Neuronal stem cell (in vitro differentiated cells): ENCODE data around the gene NIPAL4.

Source experiments
- DNase-seq: peaks from one replicate; pipeline ENCODE4 v3.0.0-alpha.2; 2013; ENCODE audit warnings: low spot score
- H2AFZ ChIP-seq: one replicate; pipeline ENCODE4 v1.6.1; 2013; ENCODE audit warnings: mild to moderate bottlenecking, low read length, inconsistent platforms
- H2AK5ac ChIP-seq: 2 replicates; pipeline ENCODE4 v1.6.1; 2013; ENCODE audit warnings: low read depth, mild to moderate bottlenecking, inconsistent platforms, low read length, moderate library complexity, mixed read lengths
- H2BK120ac ChIP-seq: 2 replicates; pipeline ENCODE4 v1.6.1; 2013; ENCODE audit warnings: low read depth, mild to moderate bottlenecking, inconsistent platforms, low read length, moderate library complexity, mixed read lengths
- H2BK12ac ChIP-seq: one replicate; pipeline ENCODE4 v1.6.1; 2013; ENCODE audit warnings: low read length, inconsistent platforms
- H2BK15ac ChIP-seq: 2 replicates; pipeline ENCODE4 v1.6.1; 2013; ENCODE audit warnings: mild to moderate bottlenecking, low read length, inconsistent platforms, mixed read lengths
- H2BK5ac ChIP-seq: one replicate; pipeline ENCODE4 v1.6.1; 2013; ENCODE audit warnings: inconsistent platforms, mild to moderate bottlenecking, low read length, moderate library complexity
- H3K14ac ChIP-seq: one replicate; pipeline ENCODE4 v1.6.1; 2013; ENCODE audit warnings: low read length, inconsistent platforms
- H3K18ac ChIP-seq: 2 replicates; pipeline ENCODE4 v1.6.1; 2013; ENCODE audit warnings: low read length, inconsistent platforms
- H3K23ac ChIP-seq: 2 replicates; pipeline ENCODE4 v1.6.1; 2013; ENCODE audit warnings: low read depth, mild to moderate bottlenecking, mixed read lengths, low read length, inconsistent platforms; ENCODE audit not compliant: poor library complexity
- H3K27ac ChIP-seq: replicated peaks from 3 replicates; pipeline ENCODE4 v1.5.1; 2013; ENCODE audit warnings: low read length, inconsistent platforms
- H3K27me3 ChIP-seq, 3 experiments: 2 replicates each; pipeline ENCODE4 v1.6.1; 2013; ENCODE audit warnings: low read length in 3 of 3, mild to moderate bottlenecking in 2 of 3, inconsistent platforms in 1 of 3, low read depth in 1 of 3, mixed read lengths in 1 of 3, moderate library complexity in 1 of 3; ENCODE audit not compliant: control insufficient read depth in 3 of 3, insufficient read depth in 3 of 3
- H3K36me3 ChIP-seq, 2 donors: replicated peaks in 1 of 2; 2 replicates each; pipeline ENCODE4 v1.6.1; 2013; ENCODE audit warnings: low read length in 2 of 2; ENCODE audit not compliant: control insufficient read depth in 2 of 2, insufficient read depth in 2 of 2
- H3K4ac ChIP-seq: 2 replicates; pipeline ENCODE4 v1.6.1; 2013; ENCODE audit warnings: inconsistent platforms, mild to moderate bottlenecking, low read length, moderate library complexity
- H3K4me1 ChIP-seq, 2 donors: 1 replicate in 1 of 2; 2 replicates in 1 of 2; pipeline ENCODE4 v1.6.1; 2013; ENCODE audit warnings: low read length in 2 of 2, low read depth in 1 of 2; ENCODE audit not compliant: control insufficient read depth in 2 of 2, insufficient read depth in 1 of 2
- H3K4me2 ChIP-seq: one replicate; pipeline ENCODE4 v1.6.1; 2013; ENCODE audit warnings: mild to moderate bottlenecking, low read length, inconsistent platforms; ENCODE audit not compliant: insufficient read depth, poor library complexity, severe bottlenecking
- H3K4me3 ChIP-seq, 2 donors: 2 replicates each; pipeline ENCODE4 v1.5.1; 2013; ENCODE audit warnings: low read length in 2 of 2, mild to moderate bottlenecking in 2 of 2, inconsistent platforms in 1 of 2, moderate library complexity in 1 of 2
- H3K79me1 ChIP-seq: one replicate; pipeline ENCODE4 v1.6.1; 2013; ENCODE audit warnings: low read depth, mild to moderate bottlenecking, inconsistent platforms, low read length, moderate library complexity
- H3K9ac ChIP-seq: one replicate; pipeline ENCODE4 v1.6.1; 2013; ENCODE audit warnings: mild to moderate bottlenecking, low read depth, low read length, inconsistent platforms; ENCODE audit not compliant: poor library complexity
- H3K9me3 ChIP-seq, 2 donors: replicated peaks in 1 of 2; 2 replicates each; pipeline versions ENCODE3 to v1.6.1; 2013; ENCODE audit warnings: low read length in 2 of 2, mild to moderate bottlenecking in 2 of 2, inconsistent platforms in 1 of 2, low read depth in 1 of 2, mixed read lengths in 1 of 2, moderate library complexity in 1 of 2; ENCODE audit not compliant: control insufficient read depth in 2 of 2, insufficient read depth in 1 of 2
- H4K8ac ChIP-seq: one replicate; pipeline ENCODE4 v1.6.1; 2013; ENCODE audit warnings: low read depth, mild to moderate bottlenecking, inconsistent platforms, low read length, moderate library complexity
- H4K91ac ChIP-seq: one replicate; pipeline ENCODE4 v1.6.1; 2013; ENCODE audit warnings: low read length, low read depth, mild to moderate bottlenecking, inconsistent platforms; ENCODE audit not compliant: poor library complexity
- WGBS, 2 donors: extraction: QIAGEN DNeasy Blood & Tissue Kit; methylation state at CpG; one replicate each; pipeline ENCODE4 v1.1.7; 2013; ENCODE audit warnings: missing lambda C conversion rate in 2 of 2, mixed read lengths in 1 of 2; ENCODE audit not compliant: insufficient read length in 2 of 2, insufficient replicate concordance in 1 of 2; ENCODE audit errors: extremely low coverage in 2 of 2; 5-methylcytosine and 5-hydroxymethylcytosine counted together

NIPAL4 gene

GRCh38 chr5:157450024-157450423 is 10.0 kb upstream of the NIPAL4 start:
- no peak overlapping the region for H2AFZ ChIP-seq
- no peak overlapping the region for H2BK12ac ChIP-seq
- no peak overlapping the region for H4K91ac ChIP-seq
- no peak overlapping the region for H4K8ac ChIP-seq
- H2AK5ac ChIP-seq, result no peak overlapping the region
- H3K14ac ChIP-seq, result no peak overlapping the region
- no peak overlapping the region for H3K4me3 ChIP-seq
- H3K4ac ChIP-seq, result no peak overlapping the region
- no peak overlapping the region for H3K18ac ChIP-seq
- H2BK120ac ChIP-seq, result no peak overlapping the region
- peaks cover 0 to 13% (median 0%) of the 10 kb centered on the region in 3 experiments for H3K27me3 ChIP-seq
- no peak overlapping the region for H3K23ac ChIP-seq
- WGBS, 2 donors, result no CpG with 5 or more reads among the region's 3 CpGs
- no peak overlapping the region for H3K4me2 ChIP-seq
- H3K4me1 ChIP-seq, result no peaks in the 10 kb centered on the region
- no peak for DNase-seq
- no peaks in the 10 kb centered on the region for H3K36me3 ChIP-seq
- no peak overlapping the region for H2BK5ac ChIP-seq
- no peaks in the 10 kb centered on the region for H3K79me1 ChIP-seq
- no peak overlapping the region for H3K9ac ChIP-seq
- H3K9me3 ChIP-seq, result no peaks in the 10 kb centered on the region
- no peak overlapping the region for H2BK15ac ChIP-seq
- H3K27ac ChIP-seq, result no peak overlapping the region

GRCh38 chr5:157451806-157452205 is 8.2 kb upstream of the NIPAL4 start:
- no peak for DNase-seq
- no peak overlapping the region for H3K23ac ChIP-seq
- H3K4ac ChIP-seq, result no peak overlapping the region
- H2AFZ ChIP-seq, result no peak overlapping the region
- H3K4me1 ChIP-seq, result peaks cover 3 to 4% of the 10 kb centered on the region in 2 donors
- no peak overlapping the region for H3K27ac ChIP-seq
- no peak overlapping the region for H3K18ac ChIP-seq
- no peak overlapping the region for H2BK15ac ChIP-seq
- no peak overlapping the region for H4K91ac ChIP-seq
- H3K36me3 ChIP-seq, result no peaks in the 10 kb centered on the region
- no peaks in the 10 kb centered on the region for H3K79me1 ChIP-seq
- no peak overlapping the region for H2AK5ac ChIP-seq
- no peak overlapping the region for H3K4me3 ChIP-seq
- WGBS, 2 donors, result no CpG with 5 or more reads among the region's 3 CpGs
- H4K8ac ChIP-seq, result no peak overlapping the region
- H3K4me2 ChIP-seq, result no peak overlapping the region
- H3K14ac ChIP-seq, result no peak overlapping the region
- no peak overlapping the region for H3K9ac ChIP-seq
- no peaks in the 10 kb centered on the region for H3K9me3 ChIP-seq
- peaks cover 0 to 9% (median 0%) of the 10 kb centered on the region in 3 experiments for H3K27me3 ChIP-seq
- no peak overlapping the region for H2BK5ac ChIP-seq
- H2BK12ac ChIP-seq, result no peak overlapping the region
- no peak overlapping the region for H2BK120ac ChIP-seq

DNA sequence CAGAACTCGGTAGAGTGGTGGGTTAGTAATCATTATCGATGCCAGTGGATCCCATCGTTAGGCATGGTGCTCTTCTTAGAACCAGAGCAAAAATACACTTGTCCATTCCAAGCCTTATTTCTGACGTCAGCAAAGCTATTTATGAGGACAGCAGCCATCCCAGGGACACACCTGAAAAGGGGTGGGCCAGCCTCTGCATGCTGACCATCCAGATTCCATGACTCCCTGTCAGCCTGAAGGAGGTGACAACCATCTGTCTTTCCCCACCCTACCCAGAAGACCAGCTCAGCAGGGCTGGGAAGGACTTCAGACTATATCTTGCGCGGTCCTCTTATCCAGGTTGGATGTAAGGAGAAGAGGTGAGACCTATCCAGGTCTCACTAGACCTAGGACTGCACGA is 5.7 kb upstream of the NIPAL4 start:
- no peaks in the 10 kb centered on the region for H3K36me3 ChIP-seq
- no peak overlapping the region for H2AFZ ChIP-seq
- no peak for DNase-seq
- no peak overlapping the region for H3K4me3 ChIP-seq
- H3K79me1 ChIP-seq, result no peaks in the 10 kb centered on the region
- H3K9me3 ChIP-seq, result no peaks in the 10 kb centered on the region
- peaks cover 0 to 24% (median 7%) of the 10 kb centered on the region in 3 experiments for H3K27me3 ChIP-seq
- H2BK5ac ChIP-seq, result no peak overlapping the region
- no peak overlapping the region for H3K4ac ChIP-seq
- H3K9ac ChIP-seq, result no peak overlapping the region
- H3K18ac ChIP-seq, result no peak overlapping the region
- no peak overlapping the region for H2BK12ac ChIP-seq
- no peak overlapping the region for H3K4me2 ChIP-seq
- no peak overlapping the region for H3K23ac ChIP-seq
- no peak overlapping the region for H4K91ac ChIP-seq
- WGBS, 2 donors, result no CpG with 5 or more reads among the region's 7 CpGs
- H2BK120ac ChIP-seq, result no peak overlapping the region
- no peak overlapping the region for H3K27ac ChIP-seq
- no peak overlapping the region for H3K14ac ChIP-seq
- no peak overlapping the region for H4K8ac ChIP-seq
- H2AK5ac ChIP-seq, result no peak overlapping the region
- H3K4me1 ChIP-seq, result peaks cover 4 to 7% of the 10 kb centered on the region in 2 donors
- H2BK15ac ChIP-seq, result no peak overlapping the region

GRCh38 chr5:157455057-157455456 is 5.0 kb upstream of the NIPAL4 start:
- Histone ChIP-seq H3K18ac (no peak overlapping the region), H2BK12ac (no peak overlapping the region), H2AK5ac (no peak overlapping the region), H3K9me3 (no peaks in the 10 kb centered on the region), H4K91ac (no peak overlapping the region), H3K9ac (no peak overlapping the region), H3K4me3 (no peak overlapping the region), H3K14ac (no peak overlapping the region), H3K27ac (no peak overlapping the region), H3K27me3 (peaks cover 0 to 32% (median 14%) of the 10 kb centered on the region in 3 experiments), H2BK15ac (no peak overlapping the region), H2BK120ac (no peak overlapping the region), H3K4me1 (peaks cover 4 to 7% of the 10 kb centered on the region in 2 donors), H3K4ac (no peak overlapping the region), H3K36me3 (no peaks in the 10 kb centered on the region), H2AFZ (no peak overlapping the region), H3K79me1 (no peaks in the 10 kb centered on the region), H2BK5ac (no peak overlapping the region), H3K4me2 (no peak overlapping the region), H4K8ac (no peak overlapping the region), H3K23ac (no peak overlapping the region)
- DNase-seq, result no peak
- no CpG with 5 or more reads among the region's 7 CpGs for WGBS, 2 donors
